Activated T-cell treated with anti-CD3 and anti-CD28 coated beads, Interleukin-2, amount 50 U/mL, for 4 hours (primary cell): Measurements from ENCODE around the gene GMEB2. TPM values are rescaled to one million over a fixed set of nuclear protein-coding genes. Genes with fewer than 3 reads are reported as not detected.
A peak's percentile ranks its signal among the peaks of the same experiment; 100 is the strongest.

Experiments used
- ATAC-seq, 2 donors: fragments of 200-7000 bp; cut with Tn5 transposase; one replicate each; pipeline ENCODE4 v1.10.0; 2021
- DNase-seq: peaks from one replicate; pipeline ENCODE4 v3.0.0-alpha.2; 2020
- H3K27me3 Mint-ChIP-seq: one replicate; pipeline ENCODE4 v1.8.0; 2021; ENCODE audit warnings: low read depth, mixed read lengths
- H3K36me3 Mint-ChIP-seq: one replicate; pipeline ENCODE4 v1.8.0; 2022; ENCODE audit warnings: mixed read lengths; ENCODE audit not compliant: insufficient read depth
- H3K4me1 Mint-ChIP-seq: one replicate; pipeline ENCODE4 v1.8.0; 2021; ENCODE audit warnings: low read depth, mixed read lengths
- H3K4me3 Mint-ChIP-seq: one replicate; pipeline ENCODE4 v1.8.0; 2021; ENCODE audit warnings: mild to moderate bottlenecking, moderate library complexity, mixed read lengths
- H3K9me3 Mint-ChIP-seq: one replicate; pipeline ENCODE4 v1.8.0; 2021; ENCODE audit warnings: mixed read lengths
- total RNA-seq, 3 donors: library from RNA; stranded (reverse); gene quantifications; one replicate each; pipeline ENCODE4 v1.2.1, GENCODE V29; 2021

Gene GMEB2
- total RNA-seq, 3 donors from 2014 or later: 14.6 to 16.1 (median 15.1) TPM

DNA sequence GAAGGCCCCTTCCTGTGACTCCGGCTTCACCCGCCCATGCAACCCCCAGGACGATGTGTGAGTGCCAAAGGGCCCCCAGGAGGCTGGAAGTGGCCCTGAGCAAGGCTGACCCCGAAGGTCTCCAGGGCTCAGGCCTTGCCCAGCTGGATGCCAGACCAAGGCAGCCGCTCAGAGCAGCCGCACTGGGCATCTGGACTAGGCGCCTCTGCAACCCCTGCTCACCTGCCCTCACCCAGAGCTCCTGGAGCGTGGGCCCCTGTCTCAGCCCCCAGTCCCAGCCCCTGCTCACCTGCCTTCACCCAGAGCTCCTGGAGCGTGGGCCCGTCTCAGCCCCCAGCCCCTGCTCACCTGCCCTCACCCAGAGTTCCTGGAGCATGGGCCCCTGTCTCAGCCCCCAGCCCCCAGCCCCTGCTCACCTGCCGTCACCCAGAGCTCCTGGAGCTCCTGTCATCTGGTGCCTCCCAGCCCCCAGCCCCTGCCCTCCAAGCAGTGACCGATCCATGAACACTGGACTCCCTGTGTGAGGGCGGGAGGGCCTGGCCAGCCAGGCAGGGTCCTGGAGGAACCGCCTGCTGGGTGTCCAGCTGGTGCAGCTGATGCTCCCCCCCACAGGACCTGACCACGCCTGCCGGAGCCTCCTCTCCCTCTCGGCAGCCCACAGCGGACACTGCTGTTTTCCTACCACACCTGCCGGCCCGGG, 80.5 kb downstream of the GMEB2 start:
- peaks cover 12% of the 10 kb centered on the region for H3K27me3 Mint-ChIP-seq
- no peak for ATAC-seq
- H3K36me3 Mint-ChIP-seq: no peaks in the 10 kb centered on the region

DNA sequence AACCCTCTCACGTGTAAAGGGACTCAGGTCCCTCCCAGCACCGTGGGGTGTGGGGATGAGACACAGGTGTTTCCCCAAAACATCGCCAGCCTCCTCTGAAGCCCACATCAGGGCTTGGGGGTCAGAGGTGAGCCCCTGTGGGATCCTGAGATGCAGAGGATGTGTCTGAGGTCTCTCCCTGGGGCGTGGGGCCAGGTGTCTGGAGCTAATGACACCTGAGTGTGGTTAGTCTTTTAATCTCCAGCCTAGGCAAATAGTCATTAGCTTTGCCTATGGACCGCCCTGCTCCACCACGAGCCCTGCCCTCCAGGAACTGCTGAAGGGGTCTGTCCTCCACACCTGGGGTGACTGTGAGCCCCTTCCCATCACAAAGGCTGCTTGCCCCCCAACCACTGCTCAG, 81.1 kb downstream of the GMEB2 start:
- H3K27me3 Mint-ChIP-seq: peaks cover 12% of the 10 kb centered on the region
- no peaks in the 10 kb centered on the region for H3K9me3 Mint-ChIP-seq
- H3K36me3 Mint-ChIP-seq: no peaks in the 10 kb centered on the region
- DNase-seq (no peak), ATAC-seq (no peak)
- no peak overlapping the region for H3K4me3 Mint-ChIP-seq
- H3K4me1 Mint-ChIP-seq: peaks cover 4% of the 10 kb centered on the region

More for the DNA sequence above, 80.5 kb downstream of the GMEB2 start:
- no peaks in the 10 kb centered on the region for H3K9me3 Mint-ChIP-seq
- H3K4me3 Mint-ChIP-seq: no peak overlapping the region
- H3K4me1 Mint-ChIP-seq: peaks cover 4% of the 10 kb centered on the region
- DNase-seq: no peak

GRCh38 chr20:63544958-63545516, 81.9 kb downstream of the GMEB2 start:
- Mint-ChIP-seq H3K4me1 (peaks cover 5% of the 10 kb centered on the region), H3K4me3 (no peak overlapping the region)

DNA sequence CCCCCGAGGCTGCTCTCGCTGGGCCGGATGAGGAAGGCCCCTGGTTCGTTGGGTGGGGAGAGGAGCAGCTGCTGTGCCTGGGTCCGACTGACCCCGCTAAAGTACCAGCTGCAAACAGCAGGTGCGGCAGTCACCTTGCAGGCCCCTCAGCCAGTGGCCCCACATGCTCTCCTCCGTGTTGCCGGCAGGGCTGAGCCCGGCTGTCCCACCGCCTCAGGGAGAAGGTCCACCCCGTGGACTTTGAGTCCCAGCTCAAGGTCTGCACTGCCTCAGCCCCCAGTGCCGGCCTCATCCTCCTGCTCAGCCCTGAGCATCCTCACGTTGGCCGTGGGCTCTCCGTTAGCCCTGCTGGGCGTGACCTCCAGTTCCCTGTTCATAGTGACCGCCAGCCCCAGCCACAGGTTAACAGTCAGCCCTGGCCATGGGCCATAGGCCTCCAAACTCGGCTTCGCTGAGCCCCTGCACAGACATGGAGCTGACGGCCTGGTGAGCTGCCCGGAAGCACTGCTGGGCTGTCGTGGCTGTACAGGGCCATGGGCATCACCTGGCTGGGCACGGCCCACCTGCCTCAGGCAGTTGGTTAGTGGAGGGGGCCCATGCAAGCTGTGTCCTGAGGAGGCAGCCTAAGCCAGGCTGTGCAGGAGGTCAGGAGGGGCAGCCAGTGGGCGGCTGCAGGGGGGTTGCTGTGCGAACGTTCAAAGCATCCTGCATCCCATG, 82.5 kb downstream of the GMEB2 start:
- ATAC-seq (no peak), DNase-seq (no peak)
- Mint-ChIP-seq H3K36me3 (no peaks in the 10 kb centered on the region), H3K4me1 (peaks cover 6% of the 10 kb centered on the region), H3K9me3 (no peaks in the 10 kb centered on the region), H3K4me3 (no peak overlapping the region), H3K27me3 (peaks cover 9% of the 10 kb centered on the region)

More at GRCh38 chr20:63544958-63545516, 81.9 kb downstream of the GMEB2 start:
- H3K36me3 Mint-ChIP-seq: no peaks in the 10 kb centered on the region
- H3K9me3 Mint-ChIP-seq: no peaks in the 10 kb centered on the region
- peaks cover 12% of the 10 kb centered on the region for H3K27me3 Mint-ChIP-seq
- DNase-seq (no peak), ATAC-seq (no peak)

GRCh38 chr20:63543733-63544132, 83.2 kb downstream of the GMEB2 start:
- peaks cover 9% of the 10 kb centered on the region for H3K4me1 Mint-ChIP-seq
- DNase-seq (no peak), ATAC-seq (no peak)
- no peak overlapping the region for H3K4me3 Mint-ChIP-seq
- no peaks in the 10 kb centered on the region for H3K36me3 Mint-ChIP-seq
- H3K9me3 Mint-ChIP-seq: no peaks in the 10 kb centered on the region
- H3K27me3 Mint-ChIP-seq: peaks cover 7% of the 10 kb centered on the region

DNA sequence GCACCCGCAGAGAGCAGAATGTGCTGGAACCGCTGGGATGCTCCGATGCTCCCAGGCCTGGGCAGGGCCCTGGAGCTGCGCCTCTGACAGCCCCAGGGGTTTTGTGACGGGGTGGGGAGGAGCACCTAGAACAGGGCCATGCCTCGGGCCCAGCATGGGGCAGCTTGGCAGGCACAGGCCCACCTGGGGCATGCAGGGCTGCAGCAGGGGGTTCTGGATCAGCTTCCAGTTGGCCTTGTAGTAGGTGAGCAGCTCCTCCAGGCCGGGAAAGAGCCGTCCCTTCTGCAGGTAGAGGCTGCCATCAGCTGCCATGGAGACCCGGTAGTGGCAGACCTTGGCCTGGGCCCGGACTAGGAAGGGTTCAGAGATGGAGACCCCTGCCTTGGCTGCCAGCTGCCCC, 83.8 kb downstream of the GMEB2 start:
- Mint-ChIP-seq H3K36me3 (no peaks in the 10 kb centered on the region), H3K27me3 (peaks cover 7% of the 10 kb centered on the region), H3K4me3 (no peak overlapping the region), H3K9me3 (no peaks in the 10 kb centered on the region), H3K4me1 (peaks cover 11% of the 10 kb centered on the region)
- no peak for DNase-seq
- ATAC-seq: no peak

DNA sequence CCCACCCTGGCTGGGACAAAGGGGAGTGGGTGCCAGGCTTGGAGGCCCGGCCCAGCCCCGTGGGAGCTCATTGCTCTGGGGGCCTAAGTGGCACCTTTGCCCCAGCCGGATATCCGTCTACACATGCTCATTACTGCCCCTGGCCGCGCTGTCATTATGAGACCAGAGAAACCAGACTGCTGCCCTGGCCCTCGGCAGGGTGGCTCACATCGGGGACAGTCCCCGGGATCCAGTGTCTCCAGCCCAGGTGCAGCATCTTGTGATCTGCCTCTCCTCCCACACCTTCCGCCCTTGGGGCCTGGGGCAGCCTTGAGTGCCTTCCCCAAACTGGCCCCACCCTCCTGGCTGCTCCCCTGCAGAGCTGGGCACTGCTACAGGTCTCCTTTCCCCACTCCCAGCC, 84.2 kb downstream of the GMEB2 start:
- Mint-ChIP-seq H3K27me3 (peaks cover 7% of the 10 kb centered on the region), H3K9me3 (no peaks in the 10 kb centered on the region), H3K4me3 (no peak overlapping the region), H3K36me3 (no peaks in the 10 kb centered on the region), H3K4me1 (peaks cover 13% of the 10 kb centered on the region)
- ATAC-seq (no peak), DNase-seq (no peak)

- Mint-ChIP-seq H3K4me1 (peaks cover 13% of the 10 kb centered on the region), H3K9me3 (no peaks in the 10 kb centered on the region), H3K27me3 (peaks cover 7% of the 10 kb centered on the region), H3K36me3 (no peaks in the 10 kb centered on the region), H3K4me3 (no peak overlapping the region)
- DNase-seq (no peak), ATAC-seq (no peak)
These were observed 84.8 kb downstream of the GMEB2 start for GRCh38 chr20:63542031-63542559.

DNA sequence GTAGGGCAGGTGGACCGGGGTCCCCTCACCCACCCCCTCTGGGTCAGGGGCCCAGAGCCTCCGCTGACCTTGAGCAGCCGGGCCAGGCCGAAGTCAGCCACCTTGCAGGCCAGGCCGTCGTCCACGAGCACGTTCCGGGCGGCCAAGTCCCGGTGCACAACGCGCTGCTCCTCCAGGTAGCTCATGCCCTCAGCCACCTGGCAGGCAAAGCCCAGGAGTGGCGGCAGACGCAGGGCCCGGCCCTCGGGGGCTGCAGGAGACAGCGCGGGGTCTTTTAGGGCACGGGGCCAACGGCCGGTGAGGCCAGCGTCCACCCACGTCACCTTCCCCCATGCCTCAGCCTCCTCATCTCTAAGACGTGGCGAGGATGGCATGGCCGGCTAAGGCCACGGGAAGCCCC, 85.5 kb downstream of the GMEB2 start:
- H3K9me3 Mint-ChIP-seq: no peaks in the 10 kb centered on the region
- no peaks in the 10 kb centered on the region for H3K36me3 Mint-ChIP-seq
- no peak overlapping the region for H3K4me3 Mint-ChIP-seq
- ATAC-seq (no peak), DNase-seq (no peak)
- H3K27me3 Mint-ChIP-seq: peaks cover 3% of the 10 kb centered on the region
- H3K4me1 Mint-ChIP-seq: peaks cover 15% of the 10 kb centered on the region

GRCh38 chr20:63540417-63541186, 86.3 kb downstream of the GMEB2 start:
- Mint-ChIP-seq H3K9me3 (no peaks in the 10 kb centered on the region), H3K36me3 (no peaks in the 10 kb centered on the region), H3K27me3 (peaks cover 3% of the 10 kb centered on the region), H3K4me1 (peaks cover 17% of the 10 kb centered on the region), H3K4me3 (no peak overlapping the region)
- no peak for ATAC-seq
- DNase-seq: no peak

GRCh38 chr20:63539441-63540370, 87.2 kb downstream of the GMEB2 start:
- no peak for DNase-seq
- Mint-ChIP-seq H3K36me3 (no peaks in the 10 kb centered on the region), H3K9me3 (no peaks in the 10 kb centered on the region), H3K4me1 (peaks cover 15% of the 10 kb centered on the region), H3K27me3 (no peaks in the 10 kb centered on the region), H3K4me3 (no peak overlapping the region)
- ATAC-seq: no peak

DNA sequence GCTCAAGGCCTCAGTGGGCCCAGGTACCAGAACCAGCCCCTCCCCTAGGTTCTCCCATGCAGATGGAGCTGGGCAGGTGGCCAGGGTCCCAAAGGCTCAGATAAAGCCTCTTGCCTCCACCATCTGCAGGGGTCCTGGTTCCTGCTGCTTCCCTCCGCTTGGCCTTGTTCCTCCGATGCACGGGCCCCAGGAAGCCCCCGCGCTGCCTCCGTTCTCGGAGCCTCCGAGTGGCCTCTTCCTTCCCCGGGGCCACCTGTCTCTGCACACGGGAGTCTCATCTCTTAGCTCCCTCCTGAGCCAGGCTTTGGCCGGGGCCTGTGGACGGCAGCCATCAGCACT, 87.8 kb downstream of the GMEB2 start:
- DNase-seq (no peak), ATAC-seq (no peak)
- Mint-ChIP-seq H3K9me3 (no peaks in the 10 kb centered on the region), H3K27me3 (no peaks in the 10 kb centered on the region), H3K36me3 (no peaks in the 10 kb centered on the region), H3K4me3 (no peak overlapping the region), H3K4me1 (peaks cover 15% of the 10 kb centered on the region)

DNA sequence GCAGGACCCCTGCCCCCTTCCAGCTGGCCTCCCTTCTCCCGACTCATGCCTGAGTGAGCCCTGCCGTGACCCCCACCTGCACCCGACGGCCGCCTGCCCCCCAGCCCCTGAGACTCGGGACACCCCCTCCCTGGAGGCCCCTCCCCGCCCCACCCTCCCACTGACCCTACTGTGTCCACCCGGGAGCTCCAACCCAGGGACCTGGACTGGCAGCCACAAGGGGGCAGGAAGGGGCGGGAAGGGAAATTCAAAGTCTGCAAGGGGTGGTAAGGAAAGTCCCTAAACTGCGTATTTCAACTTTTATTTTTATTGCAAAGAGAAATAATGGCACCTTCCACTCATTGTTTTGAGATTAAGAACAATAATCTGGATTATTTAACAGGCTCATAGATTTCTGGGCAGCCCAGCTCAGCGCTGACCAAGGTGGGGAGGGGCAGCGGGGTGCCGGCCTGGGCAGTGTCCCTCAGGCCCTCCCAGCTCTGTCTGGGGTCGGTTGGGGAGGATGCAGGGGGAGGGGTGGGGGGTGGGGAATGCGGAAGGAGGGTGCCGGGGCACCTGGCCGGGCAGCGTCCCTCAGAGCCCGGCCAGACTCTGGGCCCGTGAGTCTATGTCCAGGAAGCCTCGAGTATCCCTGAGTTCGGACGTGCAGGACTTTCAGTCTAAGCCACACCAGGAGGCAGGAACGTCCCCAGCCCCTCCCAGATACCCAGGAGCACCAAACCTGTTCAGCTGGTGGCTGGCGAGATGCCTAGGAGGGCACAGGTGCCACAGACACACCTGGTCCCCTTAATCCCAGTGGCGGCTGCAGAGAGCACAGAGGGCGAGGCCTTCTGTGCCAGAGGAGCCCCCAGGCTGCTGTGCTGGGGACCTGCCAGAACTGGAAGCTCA, 88.5 kb downstream of the GMEB2 start:
- Mint-ChIP-seq H3K4me3 (peak overlapping the region; percentile 64), H3K4me1 (peaks cover 13% of the 10 kb centered on the region), H3K27me3 (no peaks in the 10 kb centered on the region), H3K9me3 (no peaks in the 10 kb centered on the region), H3K36me3 (no peaks in the 10 kb centered on the region)
- ATAC-seq: peak in 1 of 2 donors; percentile 7
- DNase-seq: no peak
